Body of pancreas (tissue), 4 donors: ENCODE measurements around the gene CDAN1. TPM values are rescaled to one million over a fixed set of nuclear protein-coding genes. Genes with fewer than 3 reads are reported as not detected.

ENCODE experiments used
- ATAC-seq: fragments of 150-250 bp; one replicate; pipeline ENCODE4 v1.9.1; 2016
- DNase-seq, 4 donors: peaks; one replicate each; pipeline ENCODE4 v3.0.0-alpha.2; 2019
- H3K27ac ChIP-seq, 4 donors: fragments of 200-600 bp; sonication (generic); 1 replicate in 3 of 4; 2 replicates in 1 of 4; pipeline versions ENCODE4 v1.5.1 to v1.6.1; 2016 to 2019; ENCODE audit warnings: mild to moderate bottlenecking in 1 of 4, mixed read lengths in 1 of 4, moderate library complexity in 1 of 4
- H3K27me3 ChIP-seq, 2 donors: fragments of 200-600 bp; sonication (generic); one replicate each; pipeline ENCODE4 v1.6.0; 2016; ENCODE audit warnings: mild to moderate bottlenecking in 1 of 2
- H3K36me3 ChIP-seq, 2 donors: fragments of 200-600 bp; sonication (generic); replicated peaks in 1 of 2; 2 replicates each; pipeline ENCODE4 v1.5.1; 2016; ENCODE audit warnings: low read depth in 2 of 2; ENCODE audit not compliant: insufficient read depth in 1 of 2
- H3K4me1 ChIP-seq: fragments of 200-600 bp; sonication (generic); one replicate; pipeline ENCODE4 v1.6.0; 2016
- H3K4me3 ChIP-seq, 2 donors: fragments of 200-600 bp; sonication (generic); 1 replicate in 1 of 2; 2 replicates in 1 of 2; pipeline ENCODE4 v1.5.1; 2016 to 2019
- H3K9me3 ChIP-seq, 3 donors: fragments of 200-600 bp; sonication (generic); 1 replicate in 2 of 3; 2 replicates in 1 of 3; pipeline ENCODE4 v1.5.1; 2016
- CTCF ChIP-seq, 7 experiments: fragments of 450-650 bp in 4 of 7; fragments of 200-600 bp in 3 of 7; sonication (generic) in 3 of 7; IDR thresholded peaks; one replicate each; pipeline ENCODE4 v1.5.1; 2016 to 2019; ENCODE audit warnings: antibody characterized with exemption in 7 of 7
- POLR2A ChIP-seq, 3 donors: fragments of 450-650 bp; IDR thresholded peaks; one replicate each; pipeline ENCODE4 v1.6.1; 2016; ENCODE audit warnings: antibody characterized with exemption in 3 of 3, mild to moderate bottlenecking in 2 of 3
- WGBS, 2 donors: methylation state at CpG; one replicate each; pipeline ENCODE4 v1.1.5; 2017; 5-methylcytosine and 5-hydroxymethylcytosine counted together
- intact Hi-C: fragments of 100-400 bp; cut with DNase I; formaldehyde crosslinking; loops from one replicate; pipeline ENCODE4 v1.15.1; 2023
- total RNA-seq, 2 donors: library from RNA; depleted of rRNA; stranded (reverse); fragments of >200 nt; gene quantifications; one replicate each; pipeline ENCODE4 v1.1.0, GENCODE V29; 2016

CDAN1 gene
- total RNA-seq, 2 donors from 2014 or later, result 9.9 to 19.1 TPM

- no peak for TF ChIP-seq POLR2A (IDR thresholded peaks at IDR 0.05)
- peak in 4 of 7 experiments; percentile 6 to 18 (median 12) for TF ChIP-seq CTCF (IDR thresholded peaks at IDR 0.05)
- ATAC-seq (no peak), DNase-seq (no peak)
- H3K27me3 ChIP-seq, result no peaks in the 10 kb centered on the region
- peaks cover 0 to 18% of the 10 kb centered on the region in 2 donors for H3K36me3 ChIP-seq
- H3K27ac ChIP-seq, result no peak overlapping the region
- H3K4me3 ChIP-seq, result no peak overlapping the region
- no peaks in the 10 kb centered on the region for H3K9me3 ChIP-seq
- no peaks in the 10 kb centered on the region for H3K4me1 ChIP-seq
- WGBS, 2 donors, result 76 to 93% methylated on average over 4 of the region's 4 CpGs
- intact Hi-C loops, result no loop called here
Measured at GRCh38 chr15:42723068-42723467, 13.9 kb downstream of the CDAN1 start.

- Histone ChIP-seq H3K27ac (no peak overlapping the region), H3K4me3 (no peak overlapping the region), H3K27me3 (no peaks in the 10 kb centered on the region), H3K9me3 (no peaks in the 10 kb centered on the region), H3K4me1 (no peaks in the 10 kb centered on the region), H3K36me3 (peaks cover 0 to 13% of the 10 kb centered on the region in 2 donors)
- 77 to 81% methylated on average over 3 of the region's 3 CpGs for WGBS, 2 donors
- no peak for ATAC-seq
- DNase-seq, result no peak
- TF ChIP-seq POLR2A (IDR thresholded peaks at IDR 0.05), result no peak
- intact Hi-C loops, result no loop called here
Measured at GRCh38 chr15:42721916-42722315, 15.0 kb downstream of the CDAN1 start.

- no peak for ATAC-seq
- TF ChIP-seq POLR2A (IDR thresholded peaks at IDR 0.05) (no peak), CTCF (IDR thresholded peaks at IDR 0.05) (no peak)
- Histone ChIP-seq H3K4me3 (no peak overlapping the region), H3K36me3 (peaks cover 0 to 11% of the 10 kb centered on the region in 2 donors), H3K4me1 (no peaks in the 10 kb centered on the region), H3K27me3 (no peaks in the 10 kb centered on the region), H3K9me3 (no peaks in the 10 kb centered on the region), H3K27ac (no peak overlapping the region)
- intact Hi-C loops, result no loop called here
- no peak for DNase-seq
- WGBS, 2 donors, result 86 to 89% methylated on average over 5 to 6 of the region's 6 CpGs
Measured at GRCh38 chr15:42721016-42721415, 15.9 kb downstream of the CDAN1 start.

- Histone ChIP-seq H3K36me3 (peaks cover 0 to 6% of the 10 kb centered on the region in 2 donors), H3K4me3 (no peak overlapping the region), H3K4me1 (no peaks in the 10 kb centered on the region), H3K27me3 (no peaks in the 10 kb centered on the region), H3K27ac (no peak overlapping the region), H3K9me3 (no peaks in the 10 kb centered on the region)
- 72 to 80% methylated on average over 3 of the region's 3 CpGs for WGBS, 2 donors
- no peak for TF ChIP-seq CTCF (IDR thresholded peaks at IDR 0.05)
- TF ChIP-seq POLR2A (IDR thresholded peaks at IDR 0.05), result no peak
- intact Hi-C loops, result no loop called here
- ATAC-seq, result no peak
- no peak for DNase-seq
Measured at GRCh38 chr15:42720071-42720470, 16.9 kb downstream of the CDAN1 start.

GRCh38 chr15:42719043-42719442, 17.9 kb downstream of the CDAN1 start:
- no peak for DNase-seq
- WGBS, 2 donors, result 90 to 94% methylated on average over 6 of the region's 6 CpGs
- TF ChIP-seq CTCF (IDR thresholded peaks at IDR 0.05) (no peak), POLR2A (IDR thresholded peaks at IDR 0.05) (no peak)
- no peaks in the 10 kb centered on the region for H3K27me3 ChIP-seq
- peaks cover 0 to under 1% of the 10 kb centered on the region in 2 donors for H3K36me3 ChIP-seq
- intact Hi-C loops, result no loop called here
- no peak overlapping the region for H3K4me3 ChIP-seq
- H3K4me1 ChIP-seq, result no peaks in the 10 kb centered on the region
- no peaks in the 10 kb centered on the region for H3K9me3 ChIP-seq
- ATAC-seq, result no peak
- H3K27ac ChIP-seq, result no peak overlapping the region
